Stimulated activated CD4-positive, alpha-beta T cell treated with anti-CD3 and anti-CD28 coated beads, Interleukin-1b, Interleukin-23, amount 100 ng/mL, for 24 hours (primary cell): ENCODE results near the gene SMARCC1.

ENCODE experiments used
- DNase-seq, 4 experiments: peaks; one replicate each; pipeline ENCODE4 v3.0.0-alpha.2; 2020; ENCODE audit warnings: low read depth in 4 of 4, low spot score in 1 of 4

SMARCC1 gene

GRCh38 chr3:47565734-47566550 lies 215.8 kb downstream of the SMARCC1 start:
- no peak for DNase-seq

GRCh38 chr3:47556351-47556750 lies 225.3 kb downstream of the SMARCC1 start:
- no peak for DNase-seq

GRCh38 chr3:47554335-47554734 lies 227.4 kb downstream of the SMARCC1 start:
- DNase-seq, result no peak

GRCh38 chr3:47553407-47553806 lies 228.3 kb downstream of the SMARCC1 start:
- DNase-seq, result no peak

- DNase-seq, result no peak
Measured at GRCh38 chr3:47542471-47543173, 239.1 kb downstream of the SMARCC1 start.

GRCh38 chr3:47541583-47542108 lies 240.0 kb downstream of the SMARCC1 start:
- no peak for DNase-seq

- DNase-seq, result no peak
Measured at GRCh38 chr3:47540281-47540680, 241.4 kb downstream of the SMARCC1 start.

GRCh38 chr3:47536967-47537366 lies 244.7 kb downstream of the SMARCC1 start:
- DNase-seq, result no peak

GRCh38 chr3:47536221-47536891 lies 245.3 kb downstream of the SMARCC1 start:
- DNase-seq, result no peak
